Vagina (tissue), 2 donors: Measurements from ENCODE around the gene ZSWIM6.

Experiments
- POLR2A ChIP-seq, 2 donors: fragments of 450-650 bp; IDR thresholded peaks; one replicate each; pipeline ENCODE4 v1.6.1; 2017; ENCODE audit warnings: antibody characterized with exemption in 2 of 2, mild to moderate bottlenecking in 2 of 2, moderate library complexity in 2 of 2
- POLR2AphosphoS5 ChIP-seq, 2 donors: sonication (generic); formaldehyde crosslinking; IDR thresholded peaks; one replicate each; pipeline ENCODE4 v1.9.0; 2017; ENCODE audit warnings: antibody characterized with exemption in 2 of 2, mild to moderate bottlenecking in 2 of 2, low read depth in 1 of 2; ENCODE audit not compliant: insufficient read depth in 1 of 2
- TF ChIP-seq, protein P1 (sequence below), 3 experiments: fragments of 450-650 bp in 2 of 3; fragments of 200-600 bp in 1 of 3; sonication (generic) in 1 of 3; IDR thresholded peaks; one replicate each; pipeline ENCODE4 v1.5.1; 2017 to 2019; ENCODE audit warnings: antibody characterized with exemption in 3 of 3, mild to moderate bottlenecking in 2 of 3, moderate library complexity in 2 of 3

DNA sequence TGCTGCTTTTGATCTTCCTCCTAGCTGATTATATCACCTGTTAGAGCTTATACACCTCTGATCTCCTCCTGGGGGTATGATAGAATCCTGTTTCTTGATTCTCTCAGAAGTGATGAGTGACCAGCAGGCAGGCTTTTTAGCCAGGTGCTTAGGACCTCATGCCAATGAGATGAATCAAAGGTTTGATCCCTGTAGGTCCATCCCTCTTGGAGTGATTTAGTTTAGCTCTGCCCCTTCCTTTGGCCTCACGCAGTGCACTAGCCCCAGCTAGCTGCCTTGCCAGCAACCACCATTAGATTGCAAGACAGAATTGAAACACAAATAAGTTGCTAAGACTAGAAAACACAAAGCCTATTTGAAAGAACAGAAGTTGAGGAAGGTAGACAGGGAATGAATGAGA, 84.4 kb downstream of the ZSWIM6 start:
- no peak for TF ChIP-seq POLR2A (IDR thresholded peaks at IDR 0.05)
- TF ChIP-seq, protein P1, sequence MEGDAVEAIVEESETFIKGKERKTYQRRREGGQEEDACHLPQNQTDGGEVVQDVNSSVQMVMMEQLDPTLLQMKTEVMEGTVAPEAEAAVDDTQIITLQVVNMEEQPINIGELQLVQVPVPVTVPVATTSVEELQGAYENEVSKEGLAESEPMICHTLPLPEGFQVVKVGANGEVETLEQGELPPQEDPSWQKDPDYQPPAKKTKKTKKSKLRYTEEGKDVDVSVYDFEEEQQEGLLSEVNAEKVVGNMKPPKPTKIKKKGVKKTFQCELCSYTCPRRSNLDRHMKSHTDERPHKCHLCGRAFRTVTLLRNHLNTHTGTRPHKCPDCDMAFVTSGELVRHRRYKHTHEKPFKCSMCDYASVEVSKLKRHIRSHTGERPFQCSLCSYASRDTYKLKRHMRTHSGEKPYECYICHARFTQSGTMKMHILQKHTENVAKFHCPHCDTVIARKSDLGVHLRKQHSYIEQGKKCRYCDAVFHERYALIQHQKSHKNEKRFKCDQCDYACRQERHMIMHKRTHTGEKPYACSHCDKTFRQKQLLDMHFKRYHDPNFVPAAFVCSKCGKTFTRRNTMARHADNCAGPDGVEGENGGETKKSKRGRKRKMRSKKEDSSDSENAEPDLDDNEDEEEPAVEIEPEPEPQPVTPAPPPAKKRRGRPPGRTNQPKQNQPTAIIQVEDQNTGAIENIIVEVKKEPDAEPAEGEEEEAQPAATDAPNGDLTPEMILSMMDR (IDR thresholded peaks at IDR 0.05): no peak
- TF ChIP-seq POLR2AphosphoS5 (IDR thresholded peaks at IDR 0.05; ENCODE audit: insufficient read depth in 1 of 2, low read depth in 1 of 2): no peak
